Trophoblast cell (in vitro differentiated cells and primary cell): ENCODE measurements around the gene ARF3.

ENCODE experiments used
- DNase-seq, 2 donors: peaks; one replicate each; pipeline ENCODE4 v3.0.0-alpha.2; 2016
- H2AFZ ChIP-seq: 2 replicates; pipeline ENCODE4 v1.6.1; 2013; ENCODE audit warnings: low read length, moderate library complexity, mild to moderate bottlenecking; ENCODE audit not compliant: insufficient read depth, poor library complexity
- H2AK5ac ChIP-seq: 2 replicates; pipeline ENCODE4 v1.6.1; 2013; ENCODE audit warnings: mild to moderate bottlenecking, low read length
- H2BK120ac ChIP-seq: 2 replicates; pipeline ENCODE4 v1.6.1; 2013; ENCODE audit warnings: low read length, mild to moderate bottlenecking, moderate library complexity; ENCODE audit not compliant: insufficient read depth, poor library complexity
- H2BK12ac ChIP-seq: 2 replicates; pipeline ENCODE4 v1.6.1; 2013; ENCODE audit warnings: mild to moderate bottlenecking, low read length, moderate library complexity
- H2BK5ac ChIP-seq: 2 replicates; pipeline ENCODE4 v1.6.1; 2013; ENCODE audit warnings: low read length, low read depth, moderate library complexity, mild to moderate bottlenecking; ENCODE audit not compliant: poor library complexity
- H3K14ac ChIP-seq: 2 replicates; pipeline ENCODE4 v1.6.1; 2013; ENCODE audit warnings: mild to moderate bottlenecking, low read length
- H3K18ac ChIP-seq: 2 replicates; pipeline ENCODE4 v1.6.1; 2013; ENCODE audit warnings: mild to moderate bottlenecking, low read length
- H3K23ac ChIP-seq: 2 replicates; pipeline ENCODE4 v1.6.1; 2013; ENCODE audit warnings: low read length
- H3K27ac ChIP-seq: 2 replicates; pipeline ENCODE4 v1.5.1; 2013; ENCODE audit warnings: low read depth, mild to moderate bottlenecking, inconsistent platforms, low read length, moderate library complexity
- H3K27me3 ChIP-seq: 2 replicates; pipeline ENCODE4 v1.6.1; 2013; ENCODE audit warnings: inconsistent platforms, mild to moderate bottlenecking, low read length, moderate library complexity; ENCODE audit not compliant: insufficient read depth
- H3K36me3 ChIP-seq, 2 experiments: 1 replicate in 1 of 2; 2 replicates in 1 of 2; pipeline ENCODE4 v1.6.1; 2013; ENCODE audit warnings: low read length in 2 of 2, mild to moderate bottlenecking in 2 of 2, moderate library complexity in 1 of 2; ENCODE audit not compliant: insufficient read depth in 2 of 2, control insufficient read depth in 1 of 2
- H3K4ac ChIP-seq: 2 replicates; pipeline ENCODE4 v1.6.1; 2013; ENCODE audit warnings: low read depth, mild to moderate bottlenecking, low read length, moderate library complexity
- H3K4me1 ChIP-seq, 2 experiments: 1 replicate in 1 of 2; 2 replicates in 1 of 2; pipeline ENCODE4 v1.6.1; 2013; ENCODE audit warnings: low read length in 2 of 2, mild to moderate bottlenecking in 2 of 2, moderate library complexity in 1 of 2; ENCODE audit not compliant: insufficient read depth in 2 of 2, control insufficient read depth in 1 of 2
- H3K4me2 ChIP-seq: 2 replicates; pipeline ENCODE4 v1.6.1; 2013; ENCODE audit warnings: inconsistent platforms, mild to moderate bottlenecking, low read length, moderate library complexity
- H3K4me3 ChIP-seq: 2 replicates; pipeline ENCODE4 v1.5.1; 2013; ENCODE audit warnings: mild to moderate bottlenecking, low read depth, low read length, inconsistent platforms
- H3K79me1 ChIP-seq: one replicate; pipeline ENCODE4 v1.6.1; 2013; ENCODE audit warnings: low read length
- H3K79me2 ChIP-seq: 2 replicates; pipeline ENCODE4 v1.6.1; 2013; ENCODE audit warnings: low read length, mild to moderate bottlenecking; ENCODE audit not compliant: control insufficient read depth, insufficient read depth, poor library complexity
- H3K9ac ChIP-seq: 2 replicates; pipeline ENCODE4 v1.6.1; 2013; ENCODE audit warnings: mild to moderate bottlenecking, low read length
- H3K9me3 ChIP-seq: 2 replicates; pipeline ENCODE4 v1.6.1; 2013; ENCODE audit warnings: low read depth, mild to moderate bottlenecking, control low read depth, inconsistent platforms, low read length; ENCODE audit not compliant: insufficient read depth
- H4K12ac ChIP-seq: 2 replicates; pipeline ENCODE4 v1.6.1; 2013; ENCODE audit warnings: low read depth, mild to moderate bottlenecking, low read length, moderate library complexity
- H4K8ac ChIP-seq: 2 replicates; pipeline ENCODE4 v1.6.1; 2013; ENCODE audit warnings: low read depth, mild to moderate bottlenecking, low read length, moderate library complexity
- H4K91ac ChIP-seq: one replicate; pipeline ENCODE4 v1.6.1; 2013; ENCODE audit warnings: low read depth, mild to moderate bottlenecking, low read length, moderate library complexity
- WGBS: extraction: QIAGEN DNeasy Blood & Tissue Kit; methylation state at CpG from one replicate; pipeline ENCODE4 v1.1.7; 2013; ENCODE audit warnings: missing lambda C conversion rate; ENCODE audit not compliant: insufficient read length, insufficient coverage; ENCODE audit errors: extremely low coverage; 5-methylcytosine and 5-hydroxymethylcytosine counted together

The ARF3 gene

DNA sequence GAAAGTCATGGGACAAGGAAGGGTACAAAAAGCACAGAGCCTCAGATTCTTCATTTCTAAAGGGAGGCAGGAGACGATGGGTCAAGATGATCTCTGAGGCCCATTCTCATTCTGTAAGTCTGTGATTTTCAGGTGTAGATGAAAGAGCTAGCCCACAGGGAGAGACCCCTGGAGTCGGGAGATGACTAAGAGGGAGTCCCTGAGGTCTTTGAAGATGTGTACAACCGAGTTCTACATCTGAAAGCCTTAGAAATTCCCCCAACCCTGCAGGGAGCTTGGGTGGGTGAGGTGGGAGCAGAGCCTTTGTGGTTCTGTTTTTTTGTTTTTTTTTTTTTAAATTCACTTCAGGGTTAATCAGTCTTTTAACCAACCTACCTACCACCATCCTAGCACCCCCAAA lies 11.2 kb upstream of the ARF3 start:
- Histone ChIP-seq H3K4me1 (peaks cover 5 to 16% of the 10 kb centered on the region in 2 experiments), H3K36me3 (no peaks in the 10 kb centered on the region), H4K91ac (no peak overlapping the region), H3K9ac (no peak overlapping the region), H3K14ac (no peak overlapping the region), H3K79me1 (no peaks in the 10 kb centered on the region), H4K8ac (no peak overlapping the region), H3K27me3 (peaks cover 41% of the 10 kb centered on the region), H3K9me3 (peaks cover 3% of the 10 kb centered on the region), H4K12ac (no peak overlapping the region), H3K18ac (no peak overlapping the region), H2BK12ac (no peak overlapping the region), H2BK5ac (no peak overlapping the region), H3K23ac (no peak overlapping the region), H3K4me2 (no peak overlapping the region), H2AK5ac (no peak overlapping the region), H3K27ac (no peak overlapping the region), H2AFZ (no peak overlapping the region), H3K79me2 (no peaks in the 10 kb centered on the region), H3K4ac (no peak overlapping the region), H2BK120ac (no peak overlapping the region), H3K4me3 (no peak overlapping the region)
- WGBS, result no CpG with 5 or more reads among the region's 3 CpGs
- DNase-seq, result no peak

- no peak overlapping the region for H4K12ac ChIP-seq
- H3K4ac ChIP-seq, result no peak overlapping the region
- H2BK5ac ChIP-seq, result no peak overlapping the region
- H3K36me3 ChIP-seq, result no peaks in the 10 kb centered on the region
- H2BK12ac ChIP-seq, result no peak overlapping the region
- no peak for DNase-seq
- WGBS, result no CpG with 5 or more reads among the region's 7 CpGs
- peaks cover 3% of the 10 kb centered on the region for H3K9me3 ChIP-seq
- H3K4me2 ChIP-seq, result no peak overlapping the region
- no peak overlapping the region for H4K91ac ChIP-seq
- no peak overlapping the region for H3K18ac ChIP-seq
- no peak overlapping the region for H2AK5ac ChIP-seq
- no peak overlapping the region for H2AFZ ChIP-seq
- no peak overlapping the region for H2BK120ac ChIP-seq
- peaks cover 5 to 16% of the 10 kb centered on the region in 2 experiments for H3K4me1 ChIP-seq
- H4K8ac ChIP-seq, result no peak overlapping the region
- no peak overlapping the region for H3K27ac ChIP-seq
- H3K23ac ChIP-seq, result no peak overlapping the region
- H3K14ac ChIP-seq, result no peak overlapping the region
- no peaks in the 10 kb centered on the region for H3K79me1 ChIP-seq
- peaks cover 37% of the 10 kb centered on the region for H3K27me3 ChIP-seq
- H3K79me2 ChIP-seq, result no peaks in the 10 kb centered on the region
- no peak overlapping the region for H3K4me3 ChIP-seq
- no peak overlapping the region for H3K9ac ChIP-seq
These were observed 10.7 kb upstream of the ARF3 start for GRCh38 chr12:48967991-48968390.

DNA sequence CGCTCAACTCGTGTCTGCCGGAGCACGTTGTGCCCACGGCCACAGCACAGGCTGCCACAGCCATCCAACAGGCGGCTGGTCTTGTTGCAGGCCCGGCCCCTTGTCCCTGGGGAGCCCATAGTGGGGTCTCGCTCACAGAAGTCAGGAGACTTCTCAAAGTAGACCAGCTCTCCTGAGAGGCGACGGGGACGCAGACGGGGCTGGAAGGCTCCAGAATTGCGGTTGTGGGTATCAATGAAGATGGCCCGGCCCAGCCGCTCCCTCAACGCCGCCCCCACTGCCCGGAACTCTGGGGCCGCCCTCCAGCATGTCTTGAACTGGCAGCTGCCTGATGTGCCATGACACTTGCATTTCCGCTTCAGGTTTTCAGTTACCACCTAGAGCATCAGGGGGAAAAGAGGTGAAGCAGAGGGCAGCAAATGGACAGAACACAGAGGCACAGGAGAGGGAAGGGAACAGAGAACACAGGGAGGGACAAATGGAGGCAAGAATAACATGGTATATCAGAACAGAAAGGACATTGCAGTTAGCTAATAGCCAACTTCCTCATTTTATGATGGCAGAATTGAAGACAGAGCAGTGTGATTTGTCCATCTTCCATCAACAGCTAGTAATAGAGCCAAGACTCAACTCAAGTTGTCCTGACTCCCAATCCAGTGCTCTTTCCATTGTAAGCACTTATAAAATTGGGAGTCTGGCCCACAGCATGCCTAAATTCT lies 9.0 kb upstream of the ARF3 start:
- Histone ChIP-seq H2AK5ac (no peak overlapping the region), H4K12ac (no peak overlapping the region), H3K4me2 (no peak overlapping the region), H3K9ac (no peak overlapping the region), H3K27me3 (peaks cover 23% of the 10 kb centered on the region), H3K14ac (no peak overlapping the region), H3K9me3 (peaks cover 3% of the 10 kb centered on the region), H2AFZ (no peak overlapping the region), H3K4me3 (no peak overlapping the region), H4K91ac (no peak overlapping the region), H3K27ac (no peak overlapping the region), H2BK5ac (no peak overlapping the region), H3K4me1 (peaks cover 5 to 10% of the 10 kb centered on the region in 2 experiments), H3K36me3 (no peaks in the 10 kb centered on the region), H3K79me2 (no peaks in the 10 kb centered on the region), H2BK12ac (no peak overlapping the region), H3K23ac (no peak overlapping the region), H3K4ac (no peak overlapping the region), H3K18ac (no peak overlapping the region), H2BK120ac (no peak overlapping the region), H4K8ac (no peak overlapping the region), H3K79me1 (no peaks in the 10 kb centered on the region)
- no peak for DNase-seq
- no CpG with 5 or more reads among the region's 20 CpGs for WGBS

- Histone ChIP-seq H3K14ac (no peak overlapping the region), H2BK12ac (no peak overlapping the region), H3K79me2 (no peaks in the 10 kb centered on the region), H3K23ac (no peak overlapping the region), H2AK5ac (no peak overlapping the region), H3K4ac (no peak overlapping the region), H2BK120ac (no peak overlapping the region), H2BK5ac (no peak overlapping the region), H3K4me3 (no peak overlapping the region), H2AFZ (no peak overlapping the region), H3K4me2 (no peak overlapping the region), H3K9me3 (no peaks in the 10 kb centered on the region), H3K4me1 (peaks cover 0 to 2% of the 10 kb centered on the region in 2 experiments), H4K91ac (no peak overlapping the region), H3K27me3 (peaks cover 14% of the 10 kb centered on the region), H3K79me1 (no peaks in the 10 kb centered on the region), H4K12ac (no peak overlapping the region), H3K27ac (no peak overlapping the region), H4K8ac (no peak overlapping the region), H3K18ac (no peak overlapping the region), H3K36me3 (no peaks in the 10 kb centered on the region), H3K9ac (no peak overlapping the region)
- no peak for DNase-seq
These were observed 8.1 kb upstream of the ARF3 start for GRCh38 chr12:48965298-48965838.
